Measurements from ENCODE around the gene MYCL. TPM values are rescaled to one million over a fixed set of nuclear protein-coding genes. Genes with fewer than 3 reads are reported as not detected.

MYCL gene
- total RNA-seq, 1 experiment from 2014 or later: 18.4 TPM

DNA sequence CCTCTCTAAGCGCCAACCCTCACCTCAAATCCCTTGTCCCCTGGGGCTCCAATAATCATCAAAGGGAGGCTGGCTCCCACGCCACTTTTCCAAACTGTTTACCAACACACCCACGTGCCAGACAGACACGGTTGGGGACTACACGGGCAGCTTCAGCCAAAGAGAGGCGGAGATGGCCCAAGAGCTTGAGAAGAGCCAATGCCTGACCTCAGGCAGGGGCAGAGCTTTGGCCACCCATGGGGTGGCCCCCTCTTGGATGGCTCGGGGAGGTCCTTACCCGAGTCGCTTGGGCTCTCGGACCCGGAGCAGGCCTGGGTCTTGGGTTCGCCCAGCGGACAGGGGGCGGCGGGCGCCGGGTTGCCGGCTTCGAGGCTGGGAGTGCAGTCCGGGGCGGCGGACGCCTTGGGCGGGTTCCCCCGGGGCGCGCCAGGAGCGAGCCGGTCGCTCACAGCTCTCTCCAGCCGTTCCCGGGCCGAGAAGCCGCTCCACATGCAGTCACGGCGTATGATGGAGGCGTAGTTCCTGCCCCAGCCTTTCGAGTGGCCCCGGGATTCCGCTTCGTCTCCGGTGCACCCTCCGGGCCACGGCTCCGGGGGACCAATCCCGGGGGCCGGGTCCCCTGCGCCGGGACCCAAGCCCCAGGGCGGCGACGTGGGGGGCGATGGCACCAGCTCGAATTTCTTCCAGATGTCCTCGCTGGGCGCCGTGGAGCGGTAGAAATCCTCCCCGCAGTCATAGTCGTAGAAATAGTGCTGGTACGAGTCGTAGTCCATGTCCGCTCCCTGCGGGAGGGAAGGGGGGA is 854 bp downstream of the MYCL start:
- no CpG with 5 or more reads among the region's 64 CpGs for WGBS (ENCODE audit: extremely low coverage, insufficient read length, low lambda C conversion rate)
- peaks cover 28% of the 10 kb centered on the region for H3K27me3 Mint-ChIP-seq (ENCODE audit: low read depth)
- TF ChIP-seq, protein P1, sequence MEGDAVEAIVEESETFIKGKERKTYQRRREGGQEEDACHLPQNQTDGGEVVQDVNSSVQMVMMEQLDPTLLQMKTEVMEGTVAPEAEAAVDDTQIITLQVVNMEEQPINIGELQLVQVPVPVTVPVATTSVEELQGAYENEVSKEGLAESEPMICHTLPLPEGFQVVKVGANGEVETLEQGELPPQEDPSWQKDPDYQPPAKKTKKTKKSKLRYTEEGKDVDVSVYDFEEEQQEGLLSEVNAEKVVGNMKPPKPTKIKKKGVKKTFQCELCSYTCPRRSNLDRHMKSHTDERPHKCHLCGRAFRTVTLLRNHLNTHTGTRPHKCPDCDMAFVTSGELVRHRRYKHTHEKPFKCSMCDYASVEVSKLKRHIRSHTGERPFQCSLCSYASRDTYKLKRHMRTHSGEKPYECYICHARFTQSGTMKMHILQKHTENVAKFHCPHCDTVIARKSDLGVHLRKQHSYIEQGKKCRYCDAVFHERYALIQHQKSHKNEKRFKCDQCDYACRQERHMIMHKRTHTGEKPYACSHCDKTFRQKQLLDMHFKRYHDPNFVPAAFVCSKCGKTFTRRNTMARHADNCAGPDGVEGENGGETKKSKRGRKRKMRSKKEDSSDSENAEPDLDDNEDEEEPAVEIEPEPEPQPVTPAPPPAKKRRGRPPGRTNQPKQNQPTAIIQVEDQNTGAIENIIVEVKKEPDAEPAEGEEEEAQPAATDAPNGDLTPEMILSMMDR (conservative IDR thresholded peaks at IDR 0.05): no peak
- DNase-seq: peak; percentile 46
- Histone ChIP-seq H3T11ph (ENCODE audit: low read length) (no peak overlapping the region), H3K79me1 (ENCODE audit: insufficient read depth, low read depth, low read length, poor library complexity, severe bottlenecking) (no peaks in the 10 kb centered on the region), H3K23ac (ENCODE audit: insufficient read length, low read depth, low read length) (no peak overlapping the region), H2BK120ac (ENCODE audit: low read depth, low read length, poor library complexity, severe bottlenecking) (no peak overlapping the region), H3K18ac (ENCODE audit: insufficient read length, low read depth, low read length) (peak overlapping the region; percentile 71), H4K91ac (ENCODE audit: insufficient read length, low read depth, low read length) (no peak overlapping the region), H3K9ac (ENCODE audit: extremely low read depth, insufficient read length, low read length) (peak overlapping the region; percentile 64), H2BK15ac (ENCODE audit: low read depth, low read length) (no peak overlapping the region), H3K9me3 (ENCODE audit: control insufficient read depth, low read depth, low read length) (no peaks in the 10 kb centered on the region), H3K4ac (ENCODE audit: low read depth, low read length) (no peak overlapping the region), H3K4me2 (ENCODE audit: insufficient read depth, insufficient read length, low read length) (peak overlapping the region; percentile 70), H2AK5ac (ENCODE audit: insufficient read length, low read length) (no peak overlapping the region), H3K27ac (ENCODE audit: insufficient read length, low read depth, low read length) (no peak overlapping the region), H3K27me3 (ENCODE audit: insufficient read depth, low read length) (peaks cover 4% of the 10 kb centered on the region; the same call in 1 of the 2 replicates), H4K5ac (ENCODE audit: insufficient read length, low read depth, low read length) (no peak overlapping the region), H2BK5ac (ENCODE audit: insufficient read length, low read length) (no peak overlapping the region), H4K20me1 (ENCODE audit: control insufficient read depth, insufficient read depth, insufficient read length) (no peaks in the 10 kb centered on the region), H3K56ac (ENCODE audit: insufficient read length, low read depth, low read length) (no peak overlapping the region), H3K23me2 (ENCODE audit: insufficient read length, low read depth, low read length, poor library complexity, severe bottlenecking) (peaks cover 19% of the 10 kb centered on the region), H2BK12ac (ENCODE audit: insufficient read length, low read depth, low read length) (no peak overlapping the region), H3K4me1 (ENCODE audit: insufficient read depth, low read length) (peaks cover 12% of the 10 kb centered on the region; the same call in 1 of the 2 replicates), H2AFZ (ENCODE audit: low read length) (no peak overlapping the region), H3K79me2 (ENCODE audit: insufficient read depth, low read length) (no peaks in the 10 kb centered on the region), H4K8ac (replicated peaks; ENCODE audit: insufficient read length, low read depth, low read length) (no peak overlapping the region), H3K14ac (ENCODE audit: insufficient read depth, low read length) (peak overlapping the region; percentile 71), H2BK20ac (ENCODE audit: low read depth, low read length, poor library complexity, severe bottlenecking) (no peak overlapping the region)
- H3K9me3 Mint-ChIP-seq: peaks cover 0 to 2% of the 10 kb centered on the region in 2 experiments; a peak in 1 of 5 replicates
- H3K27ac Mint-ChIP-seq: no peak overlapping the region
- peak overlapping the region; percentile 78 to 93 for H3K4me3 Mint-ChIP-seq
- H3K36me3 Mint-ChIP-seq (ENCODE audit: insufficient read depth in 1 of 3, low read depth in 3 of 3): peaks cover 2 to 17% (median 7%) of the 10 kb centered on the region in 3 experiments; a peak in 6 of 7 replicates
- peaks cover 48 to 54% of the 10 kb centered on the region in 2 experiments for H3K4me1 Mint-ChIP-seq
